Measurements from ENCODE around the gene RNF41. TPM values are rescaled to one million over a fixed set of nuclear protein-coding genes. Genes with fewer than 3 reads are reported as not detected.

Gene RNF41
- total RNA-seq, 1 donor, result 75.0 TPM

GRCh38 chr12:56256326-56256960 is 34.7 kb upstream of the RNF41 start:
- peak; percentile 24 for TF ChIP-seq CTCF (IDR thresholded peaks at IDR 0.05; ENCODE audit: insufficient read depth, low read length)
- peak overlapping the region; percentile 86 for H3K4me3 ChIP-seq (ENCODE audit: low read depth, low read length)
- peak; percentile 78 for DNase-seq (ENCODE audit: low read depth)

- H3K4me3 ChIP-seq (ENCODE audit: low read depth, low read length), result peak overlapping the region; percentile 13
- DNase-seq (ENCODE audit: low read depth), result no peak
- TF ChIP-seq CTCF (IDR thresholded peaks at IDR 0.05; ENCODE audit: insufficient read depth, low read length), result no peak
Measured at GRCh38 chr12:56255671-56256070, 33.9 kb upstream of the RNF41 start.

- no peak for TF ChIP-seq CTCF (IDR thresholded peaks at IDR 0.05; ENCODE audit: insufficient read depth, low read length)
- DNase-seq (ENCODE audit: low read depth), result no peak
- no peak overlapping the region for H3K4me3 ChIP-seq (ENCODE audit: low read depth, low read length)
Measured at GRCh38 chr12:56253091-56253490, 31.4 kb upstream of the RNF41 start.

- TF ChIP-seq CTCF (IDR thresholded peaks at IDR 0.05; ENCODE audit: insufficient read depth, low read length), result no peak
- no peak overlapping the region for H3K4me3 ChIP-seq (ENCODE audit: low read depth, low read length)
- no peak for DNase-seq (ENCODE audit: low read depth)
Measured at GRCh38 chr12:56252649-56253048, 30.9 kb upstream of the RNF41 start.

- no peak for TF ChIP-seq CTCF (IDR thresholded peaks at IDR 0.05; ENCODE audit: insufficient read depth, low read length)
- no peak overlapping the region for H3K4me3 ChIP-seq (ENCODE audit: low read depth, low read length)
- no peak for DNase-seq (ENCODE audit: low read depth)
Measured at GRCh38 chr12:56248711-56249110, 27.0 kb upstream of the RNF41 start.

- DNase-seq (ENCODE audit: low read depth), result no peak
- no peak overlapping the region for H3K4me3 ChIP-seq (ENCODE audit: low read depth, low read length)
- TF ChIP-seq CTCF (IDR thresholded peaks at IDR 0.05; ENCODE audit: insufficient read depth, low read length), result no peak
Measured at GRCh38 chr12:56247923-56248322, 26.2 kb upstream of the RNF41 start.

- DNase-seq (ENCODE audit: low read depth), result no peak
- no peak for TF ChIP-seq CTCF (IDR thresholded peaks at IDR 0.05; ENCODE audit: insufficient read depth, low read length)
- H3K4me3 ChIP-seq (ENCODE audit: low read depth, low read length), result no peak overlapping the region
Measured at GRCh38 chr12:56244494-56244893, 22.8 kb upstream of the RNF41 start.

All from fibroblast of the aortic adventitia (primary cell).